GF-D8 (cell line): ENCODE results near the gene ZNF213.
A peak's percentile ranks its signal among the peaks of the same experiment; 100 is the strongest.

Experiments used
- DNase-seq: peaks from one replicate; lab custom pipeline; 2025; lab: John Stamatoyannopoulos, UW

The ZNF213 gene

GRCh38 chr16:3101018-3101840, 33.6 kb upstream of the ZNF213 start:
- no peak for DNase-seq

DNA sequence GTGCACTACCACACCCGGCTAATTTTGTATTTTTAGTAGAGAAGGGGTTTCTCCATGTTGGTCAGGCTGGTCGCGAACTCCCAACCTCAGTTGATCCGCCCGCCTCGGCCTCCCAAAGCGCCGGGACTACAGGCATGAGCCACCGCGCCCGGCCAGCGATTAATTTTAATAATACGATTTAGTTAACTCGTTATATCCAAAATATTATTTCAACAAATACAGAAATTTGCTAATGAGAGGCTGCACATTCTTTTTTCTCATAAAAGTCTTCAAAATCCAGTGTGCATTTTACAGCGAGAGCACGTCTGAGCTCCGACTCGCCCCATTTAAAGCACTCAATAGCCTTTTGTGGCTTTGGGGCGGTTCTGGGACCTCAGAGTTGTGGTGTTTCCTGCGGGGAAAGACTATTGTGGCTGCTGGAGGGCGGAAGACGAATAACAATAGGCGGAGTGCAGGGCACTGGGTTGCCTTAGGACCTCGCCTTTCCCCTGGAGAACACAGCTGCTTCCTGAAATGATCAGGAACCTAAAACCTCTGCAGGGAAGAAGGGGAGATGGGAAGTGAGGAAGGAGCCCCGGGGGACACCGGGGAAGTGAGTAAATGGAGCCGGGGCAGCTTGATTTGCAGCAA, 32.9 kb upstream of the ZNF213 start:
- DNase-seq = peak; percentile 17

- DNase-seq = peak; percentile 73
Measured at GRCh38 chr16:3106205-3106928, 28.5 kb upstream of the ZNF213 start.

- DNase-seq = no peak
Measured at GRCh38 chr16:3112058-3112880, 22.6 kb upstream of the ZNF213 start, which contains the start of gene ZNF205. TSS of gene ZNF205 (plus strand) at chr16:3112586. CDS start at chr16:3113431, 845 bp downstream.

GRCh38 chr16:3112881-3113574, 21.8 kb upstream of the ZNF213 start:
- no peak for DNase-seq

- DNase-seq = no peak
Measured at GRCh38 chr16:3113765-3114479, 20.9 kb upstream of the ZNF213 start.

- no peak for DNase-seq
Measured at GRCh38 chr16:3115003-3115402, 19.8 kb upstream of the ZNF213 start.

- no peak for DNase-seq
Measured at GRCh38 chr16:3115561-3115960, 19.3 kb upstream of the ZNF213 start.

- DNase-seq = no peak
Measured at GRCh38 chr16:3118204-3118790, 16.5 kb upstream of the ZNF213 start.

- no peak for DNase-seq
Measured at GRCh38 chr16:3118846-3119245, 16.0 kb upstream of the ZNF213 start.

DNA sequence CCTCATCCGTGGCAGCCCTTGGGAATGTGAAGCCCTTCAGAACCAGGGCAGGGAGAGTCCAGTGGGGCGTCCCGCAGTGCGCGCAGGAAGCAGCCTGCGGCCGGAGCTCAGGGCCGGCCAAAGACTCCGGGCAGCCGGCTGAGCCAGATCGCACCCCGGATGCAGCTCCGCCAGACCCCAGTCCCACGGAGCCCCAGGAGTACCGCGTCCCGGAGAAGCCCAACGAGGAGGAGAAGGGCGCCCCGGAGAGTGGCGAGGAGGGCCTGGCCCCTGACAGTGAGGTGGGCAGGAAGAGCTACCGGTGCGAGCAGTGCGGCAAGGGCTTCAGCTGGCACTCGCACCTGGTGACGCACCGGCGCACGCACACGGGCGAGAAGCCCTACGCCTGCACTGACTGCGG, 15.5 kb upstream of the ZNF213 start:
- no peak for DNase-seq

DNA sequence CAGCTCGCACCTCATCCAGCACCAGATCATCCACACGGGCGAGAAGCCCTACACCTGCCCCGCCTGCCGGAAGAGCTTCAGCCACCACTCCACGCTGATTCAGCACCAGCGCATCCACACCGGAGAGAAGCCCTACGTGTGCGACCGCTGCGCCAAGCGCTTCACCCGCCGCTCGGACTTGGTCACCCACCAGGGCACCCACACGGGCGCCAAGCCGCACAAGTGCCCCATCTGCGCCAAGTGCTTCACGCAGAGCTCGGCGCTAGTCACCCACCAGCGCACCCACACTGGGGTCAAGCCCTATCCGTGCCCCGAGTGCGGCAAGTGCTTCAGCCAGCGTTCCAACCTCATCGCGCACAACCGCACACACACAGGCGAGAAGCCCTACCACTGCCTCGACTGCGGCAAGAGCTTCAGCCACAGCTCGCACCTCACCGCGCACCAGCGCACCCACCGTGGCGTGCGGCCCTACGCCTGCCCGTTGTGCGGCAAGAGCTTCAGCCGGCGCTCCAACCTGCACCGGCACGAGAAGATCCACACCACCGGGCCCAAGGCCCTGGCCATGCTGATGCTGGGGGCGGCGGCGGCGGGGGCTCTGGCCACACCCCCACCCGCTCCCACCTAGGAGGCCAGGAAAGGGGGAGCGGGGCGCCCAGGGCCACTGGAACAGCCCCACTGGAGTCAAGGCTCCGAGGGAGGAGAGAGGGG, 15.0 kb upstream of the ZNF213 start:
- no peak for DNase-seq

GRCh38 chr16:3120435-3120834, 14.4 kb upstream of the ZNF213 start:
- DNase-seq = no peak

DNA sequence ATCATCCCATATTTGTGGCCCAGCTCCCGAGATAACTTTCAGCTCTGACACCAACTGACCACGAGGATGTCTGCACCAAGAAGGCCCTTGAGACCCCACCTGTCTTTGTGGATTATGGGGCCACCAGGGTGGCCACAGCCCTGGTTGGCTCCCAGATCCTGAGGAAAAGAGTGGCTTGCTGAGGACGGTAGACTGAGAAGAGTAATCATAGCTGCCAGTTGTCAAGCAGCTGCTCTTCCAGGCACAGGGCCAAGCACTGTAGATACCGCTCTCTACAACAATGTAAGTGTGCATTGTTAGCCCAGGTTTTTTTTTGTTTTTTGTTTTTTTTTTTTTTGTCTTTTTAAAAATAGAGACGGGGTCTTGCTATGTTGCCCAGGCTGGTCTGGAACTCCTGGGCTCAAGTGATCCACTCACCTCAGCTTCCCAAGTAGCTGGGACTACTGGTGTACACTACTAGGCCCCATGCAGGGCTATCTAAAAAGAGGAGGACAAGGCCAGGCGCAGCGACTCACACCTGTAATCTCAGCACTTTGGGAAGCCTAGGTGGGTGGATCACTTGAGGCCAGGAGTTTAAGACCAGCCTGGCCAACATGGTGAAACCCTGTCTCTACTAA, 12.9 kb upstream of the ZNF213 start:
- DNase-seq = no peak

- DNase-seq = no peak
Measured at GRCh38 chr16:3122926-3123570, 11.8 kb upstream of the ZNF213 start.

- DNase-seq = peak; percentile 84
Measured at GRCh38 chr16:3123986-3124886, 10.6 kb upstream of the ZNF213 start.

DNA sequence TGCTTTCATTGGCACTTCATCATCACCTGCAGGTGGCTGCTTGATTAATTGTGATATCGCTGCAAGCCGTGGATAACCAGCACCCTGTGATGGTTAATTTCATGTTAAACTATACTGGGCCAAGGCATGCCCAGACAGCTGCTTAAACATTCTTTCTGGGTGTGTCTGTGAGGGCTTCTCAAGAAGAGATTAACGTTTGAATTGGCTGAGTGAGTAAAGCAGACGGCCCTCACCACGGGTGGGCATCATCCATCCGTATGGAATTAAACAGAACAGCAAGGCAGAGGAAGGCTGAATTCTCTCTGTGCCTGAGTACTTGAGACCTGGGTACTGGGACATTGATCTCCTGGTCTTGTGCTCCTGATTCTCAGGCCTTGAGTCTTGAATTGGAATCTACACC, 7.1 kb upstream of the ZNF213 start:
- no peak for DNase-seq
